GM23338 (cell line): ENCODE measurements around the gene RENBP. TPM values are rescaled to one million over a fixed set of nuclear protein-coding genes. Genes with fewer than 3 reads are reported as not detected.

Experiments
- ATAC-seq: fragments of 200-7000 bp; cut with Tn5 transposase; 3 replicates; pipeline ENCODE4 v1.9.1; 2020
- DNase-seq: peaks from one replicate; pipeline ENCODE4 v3.0.0-alpha.2; 2015; ENCODE audit warnings: low spot score
- H2AFZ ChIP-seq: fragments of 200-600 bp; sonication (generic); 2 replicates; pipeline ENCODE4 v1.8.0; 2016; ENCODE audit warnings: antibody characterized with exemption, mild to moderate bottlenecking, moderate library complexity
- H3F3A ChIP-seq: fragments of 200-600 bp; sonication (generic); replicated peaks from 2 replicates; pipeline ENCODE4 v1.8.0; 2017; ENCODE audit warnings: antibody characterized with exemption, mixed run types, low read depth
- H3K27ac ChIP-seq: fragments of 200-600 bp; sonication (generic); 2 replicates; pipeline ENCODE4 v1.6.1; 2016; ENCODE audit warnings: low read depth
- H3K27me3 ChIP-seq: fragments of 200-600 bp; sonication (generic); 2 replicates; pipeline ENCODE4 v1.8.0; 2016; ENCODE audit warnings: mild to moderate bottlenecking, mixed run types, moderate library complexity; ENCODE audit not compliant: insufficient read depth
- H3K36me3 ChIP-seq: fragments of 200-600 bp; sonication (generic); 2 replicates; pipeline ENCODE4 v1.8.0; 2016; ENCODE audit warnings: mild to moderate bottlenecking; ENCODE audit not compliant: insufficient read depth
- H3K4me1 ChIP-seq: fragments of 200-600 bp; sonication (generic); 2 replicates; pipeline ENCODE4 v1.8.0; 2016; ENCODE audit warnings: mild to moderate bottlenecking, moderate library complexity; ENCODE audit not compliant: insufficient read depth
- H3K4me2 ChIP-seq: fragments of 200-600 bp; sonication (generic); 2 replicates; pipeline ENCODE4 v1.7.1; 2017; ENCODE audit warnings: mixed run types
- H3K4me3 ChIP-seq: fragments of 200-600 bp; sonication (generic); 2 replicates; pipeline ENCODE4 v1.6.1; 2016; ENCODE audit warnings: mixed run types
- H3K79me2 ChIP-seq: fragments of 200-600 bp; sonication (generic); replicated peaks from 2 replicates; pipeline ENCODE4 v1.8.0; 2017; ENCODE audit warnings: mild to moderate bottlenecking; ENCODE audit not compliant: insufficient read depth
- H3K9me2 ChIP-seq: fragments of 200-600 bp; sonication (generic); 2 replicates; pipeline ENCODE4 v1.8.0; 2017; ENCODE audit not compliant: insufficient read depth
- H4K20me1 ChIP-seq: fragments of 200-600 bp; sonication (generic); replicated peaks from 2 replicates; pipeline ENCODE4 v1.8.0; 2017; ENCODE audit warnings: mild to moderate bottlenecking; ENCODE audit not compliant: insufficient read depth
- H3K27ac Mint-ChIP-seq: 2 replicates; pipeline ENCODE4 v1.8.0; 2020; ENCODE audit warnings: inconsistent platforms, mild to moderate bottlenecking, moderate library complexity, mixed read lengths
- H3K27me3 Mint-ChIP-seq: 3 replicates; pipeline ENCODE4 v1.8.0; 2022; ENCODE audit warnings: low read depth, mild to moderate bottlenecking, moderate library complexity, mixed read lengths, inconsistent platforms; ENCODE audit not compliant: insufficient read depth, poor library complexity
- H3K36me3 Mint-ChIP-seq: 3 replicates; pipeline ENCODE4 v1.8.0; 2021; ENCODE audit warnings: low read depth, mild to moderate bottlenecking, inconsistent platforms, moderate library complexity, mixed read lengths
- H3K4me1 Mint-ChIP-seq: 3 replicates; pipeline ENCODE4 v1.8.0; 2020; ENCODE audit warnings: mild to moderate bottlenecking, inconsistent platforms, mixed read lengths
- H3K4me3 Mint-ChIP-seq: 3 replicates; pipeline ENCODE4 v1.8.0; 2021; ENCODE audit warnings: moderate library complexity, mild to moderate bottlenecking, inconsistent platforms, mixed read lengths
- H3K9me3 Mint-ChIP-seq: 3 replicates; pipeline ENCODE4 v1.8.0; 2020; ENCODE audit warnings: moderate library complexity, mild to moderate bottlenecking, inconsistent platforms, mixed read lengths
- CREB1 ChIP-seq: fragments of 250-450 bp; sonication (Bioruptor Pico); IDR thresholded peaks from 2 replicates; pipeline ENCODE4 v1.5.0; 2020; ENCODE audit warnings: low read depth, mild to moderate bottlenecking, moderate library complexity
- ETS1 ChIP-seq: IDR thresholded peaks from 2 replicates; pipeline ENCODE4 v1.6.1; 2016; ENCODE audit warnings: antibody characterized with exemption
- EZH2 ChIP-seq: fragments of 200-600 bp; sonication (generic); IDR thresholded peaks from one replicate; pipeline ENCODE4 v1.8.0; 2017; ENCODE audit warnings: antibody characterized with exemption, mild to moderate bottlenecking, low read depth; ENCODE audit not compliant: unreplicated experiment
- JUNB ChIP-seq: IDR thresholded peaks from one replicate; pipeline ENCODE4 v1.6.1; 2016; ENCODE audit warnings: antibody characterized with exemption; ENCODE audit not compliant: unreplicated experiment
- POLR2AphosphoS5 ChIP-seq: IDR thresholded peaks from 2 replicates; pipeline ENCODE4 v1.6.1; 2016; ENCODE audit warnings: antibody characterized with exemption, low read depth
- STAT1 ChIP-seq: IDR thresholded peaks from one replicate; pipeline ENCODE4 v1.6.1; 2016; ENCODE audit warnings: antibody characterized with exemption; ENCODE audit not compliant: unreplicated experiment
- ZNF114 ChIP-seq: fragments of 250-450 bp; sonication (Bioruptor Pico); IDR thresholded peaks from 2 replicates; pipeline ENCODE4 v1.5.0; 2020; ENCODE audit warnings: mild to moderate bottlenecking, moderate library complexity
- ZNF331 ChIP-seq: fragments of 250-450 bp; sonication (Bioruptor Pico); IDR thresholded peaks from 2 replicates; pipeline ENCODE4 v1.5.0; 2020; ENCODE audit warnings: low read depth, mild to moderate bottlenecking, moderate library complexity
- ZNF462 ChIP-seq: fragments of 250-450 bp; sonication (Bioruptor Pico); IDR thresholded peaks from 2 replicates; pipeline ENCODE4 v1.5.0; 2020; ENCODE audit warnings: mild to moderate bottlenecking, moderate library complexity
- polyA plus RNA-seq: library from polyadenylated mRNA; unstranded; fragments of >200 nt; fragmentation: Nextera tagmentation; extraction: Ambion mirVana; gene quantifications from 2 replicates; pipeline ENCODE4 v1.2.1, GENCODE V29; 2016
- total RNA-seq: library from RNA; depleted of rRNA; stranded (reverse); fragments of >200 nt; shearing (Covaris generic); gene quantifications from 2 replicates; pipeline ENCODE4 v1.2.3, GENCODE V29; 2014
- TF ChIP-seq, protein P1 (sequence below): IDR thresholded peaks from one replicate; pipeline ENCODE4 v1.6.1; 2018; ENCODE audit warnings: antibody characterized with exemption; ENCODE audit not compliant: unreplicated experiment

Gene RENBP
- total and polyA plus RNA-seq, 2 experiments from 2014 or later, result 2.0 to 10.3 TPM

GRCh38 chrX:153954558-153955227 is 10.2 kb upstream of the RENBP start:
- Histone ChIP-seq H3K4me3 (no peak overlapping the region), H2AFZ (no peak overlapping the region), H3K4me2 (no peak overlapping the region), H3K27ac (no peak overlapping the region), H3K4me1 (no peaks in the 10 kb centered on the region), H3F3A (no peaks in the 10 kb centered on the region), H3K36me3 (no peaks in the 10 kb centered on the region; the same call in 1 of the 2 replicates), H3K27me3 (no peaks in the 10 kb centered on the region), H4K20me1 (no peaks in the 10 kb centered on the region), H3K79me2 (no peaks in the 10 kb centered on the region), H3K9me2 (no peaks in the 10 kb centered on the region)
- no peak overlapping the region for H3K4me3 Mint-ChIP-seq
- DNase-seq (no peak), ATAC-seq (no peak)
- H3K4me1 Mint-ChIP-seq, result peaks cover 3% of the 10 kb centered on the region; the same call in 1 of the 3 replicates
- no peaks in the 10 kb centered on the region for H3K27me3 Mint-ChIP-seq
- TF ChIP-seq CREB1 (CRISPR knock-in tag) (no peak), ZNF331 (CRISPR knock-in tag) (no peak), POLR2AphosphoS5 (no peak), STAT1 (no peak)
- H3K27ac Mint-ChIP-seq, result no peak overlapping the region
- H3K9me3 Mint-ChIP-seq, result no peaks in the 10 kb centered on the region
- peaks cover 78% of the 10 kb centered on the region for H3K36me3 Mint-ChIP-seq

- no peak overlapping the region for H3K4me3 ChIP-seq
- Mint-ChIP-seq H3K27ac (no peak overlapping the region), H3K9me3 (no peaks in the 10 kb centered on the region), H3K27me3 (no peaks in the 10 kb centered on the region), H3K4me3 (no peak overlapping the region), H3K36me3 (peaks cover 78% of the 10 kb centered on the region), H3K4me1 (peaks cover 7% of the 10 kb centered on the region; the same call in 1 of the 3 replicates)
- no peaks in the 10 kb centered on the region for H4K20me1 ChIP-seq
- no peaks in the 10 kb centered on the region; the same call in 1 of the 2 replicates for H3K36me3 ChIP-seq
- DNase-seq (no peak), ATAC-seq (no peak)
- H3K27me3 ChIP-seq, result no peaks in the 10 kb centered on the region
- no peak overlapping the region for H3K27ac ChIP-seq
- no peaks in the 10 kb centered on the region for H3F3A ChIP-seq
- no peaks in the 10 kb centered on the region for H3K9me2 ChIP-seq
- H3K4me2 ChIP-seq, result no peak overlapping the region
- H2AFZ ChIP-seq, result no peak overlapping the region
- H3K79me2 ChIP-seq, result no peaks in the 10 kb centered on the region
- H3K4me1 ChIP-seq, result no peaks in the 10 kb centered on the region
- TF ChIP-seq STAT1 (no peak), ETS1 (no peak), EZH2 (no peak), ZNF462 (no peak), JUNB (no peak), ZNF114 (no peak), POLR2AphosphoS5 (no peak)
- TF ChIP-seq, protein P1, sequence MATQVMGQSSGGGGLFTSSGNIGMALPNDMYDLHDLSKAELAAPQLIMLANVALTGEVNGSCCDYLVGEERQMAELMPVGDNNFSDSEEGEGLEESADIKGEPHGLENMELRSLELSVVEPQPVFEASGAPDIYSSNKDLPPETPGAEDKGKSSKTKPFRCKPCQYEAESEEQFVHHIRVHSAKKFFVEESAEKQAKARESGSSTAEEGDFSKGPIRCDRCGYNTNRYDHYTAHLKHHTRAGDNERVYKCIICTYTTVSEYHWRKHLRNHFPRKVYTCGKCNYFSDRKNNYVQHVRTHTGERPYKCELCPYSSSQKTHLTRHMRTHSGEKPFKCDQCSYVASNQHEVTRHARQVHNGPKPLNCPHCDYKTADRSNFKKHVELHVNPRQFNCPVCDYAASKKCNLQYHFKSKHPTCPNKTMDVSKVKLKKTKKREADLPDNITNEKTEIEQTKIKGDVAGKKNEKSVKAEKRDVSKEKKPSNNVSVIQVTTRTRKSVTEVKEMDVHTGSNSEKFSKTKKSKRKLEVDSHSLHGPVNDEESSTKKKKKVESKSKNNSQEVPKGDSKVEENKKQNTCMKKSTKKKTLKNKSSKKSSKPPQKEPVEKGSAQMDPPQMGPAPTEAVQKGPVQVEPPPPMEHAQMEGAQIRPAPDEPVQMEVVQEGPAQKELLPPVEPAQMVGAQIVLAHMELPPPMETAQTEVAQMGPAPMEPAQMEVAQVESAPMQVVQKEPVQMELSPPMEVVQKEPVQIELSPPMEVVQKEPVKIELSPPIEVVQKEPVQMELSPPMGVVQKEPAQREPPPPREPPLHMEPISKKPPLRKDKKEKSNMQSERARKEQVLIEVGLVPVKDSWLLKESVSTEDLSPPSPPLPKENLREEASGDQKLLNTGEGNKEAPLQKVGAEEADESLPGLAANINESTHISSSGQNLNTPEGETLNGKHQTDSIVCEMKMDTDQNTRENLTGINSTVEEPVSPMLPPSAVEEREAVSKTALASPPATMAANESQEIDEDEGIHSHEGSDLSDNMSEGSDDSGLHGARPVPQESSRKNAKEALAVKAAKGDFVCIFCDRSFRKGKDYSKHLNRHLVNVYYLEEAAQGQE, result no peak
Observed at GRCh38 chrX:153953892-153954557, 9.6 kb upstream of the RENBP start.
